Measurements from ENCODE around the gene TRRAP. TPM values are rescaled to one million over a fixed set of nuclear protein-coding genes. Genes with fewer than 3 reads are reported as not detected.

TRRAP gene
- total RNA-seq, 1 donor from 2014 or later: 23.6 TPM

- DNase-seq: no peak
Observed at GRCh38 chr7:98903246-98903645, 24.9 kb downstream of the TRRAP start.

GRCh38 chr7:98907570-98907969, 29.2 kb downstream of the TRRAP start:
- no peak for DNase-seq

GRCh38 chr7:98908585-98908984, 30.3 kb downstream of the TRRAP start:
- no peak for DNase-seq

GRCh38 chr7:98909487-98909886, 31.2 kb downstream of the TRRAP start:
- DNase-seq: no peak

GRCh38 chr7:98910427-98910826, 32.1 kb downstream of the TRRAP start:
- no peak for DNase-seq

GRCh38 chr7:98911916-98912315, 33.6 kb downstream of the TRRAP start:
- DNase-seq: no peak

GRCh38 chr7:98913026-98913425, 34.7 kb downstream of the TRRAP start:
- no peak for DNase-seq

- DNase-seq: no peak
Observed at GRCh38 chr7:98913612-98914011, 35.3 kb downstream of the TRRAP start.

- no peak for DNase-seq
Observed at GRCh38 chr7:98917331-98917730, 39.0 kb downstream of the TRRAP start.

GRCh38 chr7:98921608-98922372, 43.5 kb downstream of the TRRAP start:
- DNase-seq: no peak

- DNase-seq: no peak
Observed at GRCh38 chr7:98922392-98923187, 44.3 kb downstream of the TRRAP start.

- DNase-seq: no peak
Observed at GRCh38 chr7:98923512-98923911, 45.2 kb downstream of the TRRAP start.

- DNase-seq: no peak
Observed at GRCh38 chr7:98927125-98927524, 48.8 kb downstream of the TRRAP start.

- DNase-seq: no peak
Observed at GRCh38 chr7:98930464-98930863, 52.1 kb downstream of the TRRAP start.

GRCh38 chr7:98930921-98931320, 52.6 kb downstream of the TRRAP start:
- no peak for DNase-seq

- DNase-seq: no peak
Observed at GRCh38 chr7:98933321-98933720, 55.0 kb downstream of the TRRAP start.

GRCh38 chr7:98934267-98934666, 55.9 kb downstream of the TRRAP start:
- no peak for DNase-seq

- no peak for DNase-seq
Observed at GRCh38 chr7:98935811-98936210, 57.5 kb downstream of the TRRAP start.

- DNase-seq: no peak
Observed at GRCh38 chr7:98943336-98943735, 65.0 kb downstream of the TRRAP start.

- no peak for DNase-seq
Observed at GRCh38 chr7:98944386-98944785, 66.1 kb downstream of the TRRAP start.

- DNase-seq: no peak
Observed at GRCh38 chr7:98945852-98946251, 67.5 kb downstream of the TRRAP start.

- DNase-seq: no peak
Observed at GRCh38 chr7:98946389-98946788, 68.1 kb downstream of the TRRAP start.

GRCh38 chr7:98949336-98950044, 71.2 kb downstream of the TRRAP start:
- DNase-seq: peak; percentile 88

Measured in occipital lobe (tissue), 2 donors.